Activated CD4-positive, alpha-beta T cell treated with anti-CD3 and anti-CD28 coated beads, Interleukin-2, amount 10 ng/mL, durations not matched to agents 24 days and 14 days (primary cell): ENCODE results near the gene FARS2. TPM values are rescaled to one million over a fixed set of nuclear protein-coding genes. Genes with fewer than 3 reads are reported as not detected.

Experiments used
- DNase-seq: peaks from one replicate; pipeline ENCODE4 v3.0.0; 2022
- H3K27ac Mint-ChIP-seq: one replicate; pipeline ENCODE4 v1.8.0; 2022; ENCODE audit warnings: mild to moderate bottlenecking, mixed read lengths
- H3K27me3 Mint-ChIP-seq: one replicate; pipeline ENCODE4 v1.8.0; 2022; ENCODE audit warnings: mixed read lengths
- H3K36me3 Mint-ChIP-seq: one replicate; pipeline ENCODE4 v1.8.0; 2022; ENCODE audit warnings: low read depth, mild to moderate bottlenecking, mixed read lengths
- H3K4me1 Mint-ChIP-seq: one replicate; pipeline ENCODE4 v1.8.0; 2021; ENCODE audit warnings: mixed read lengths
- H3K4me3 Mint-ChIP-seq: one replicate; pipeline ENCODE4 v1.8.0; 2022; ENCODE audit warnings: mild to moderate bottlenecking, moderate library complexity, mixed read lengths
- H3K9me3 Mint-ChIP-seq: one replicate; pipeline ENCODE4 v1.8.0; 2021; ENCODE audit warnings: mixed read lengths
- intact Hi-C: fragments of 100-400 bp; cut with micrococcal nuclease; formaldehyde crosslinking; loops from one replicate; pipeline ENCODE4 v1.15.1; 2023
- total RNA-seq: library from RNA; stranded (reverse); gene quantifications from 2 replicates; pipeline ENCODE4 v1.2.3, GENCODE V29; 2022

The FARS2 gene
- total RNA-seq, 1 donor from 2014 or later: 24.7 TPM

DNA sequence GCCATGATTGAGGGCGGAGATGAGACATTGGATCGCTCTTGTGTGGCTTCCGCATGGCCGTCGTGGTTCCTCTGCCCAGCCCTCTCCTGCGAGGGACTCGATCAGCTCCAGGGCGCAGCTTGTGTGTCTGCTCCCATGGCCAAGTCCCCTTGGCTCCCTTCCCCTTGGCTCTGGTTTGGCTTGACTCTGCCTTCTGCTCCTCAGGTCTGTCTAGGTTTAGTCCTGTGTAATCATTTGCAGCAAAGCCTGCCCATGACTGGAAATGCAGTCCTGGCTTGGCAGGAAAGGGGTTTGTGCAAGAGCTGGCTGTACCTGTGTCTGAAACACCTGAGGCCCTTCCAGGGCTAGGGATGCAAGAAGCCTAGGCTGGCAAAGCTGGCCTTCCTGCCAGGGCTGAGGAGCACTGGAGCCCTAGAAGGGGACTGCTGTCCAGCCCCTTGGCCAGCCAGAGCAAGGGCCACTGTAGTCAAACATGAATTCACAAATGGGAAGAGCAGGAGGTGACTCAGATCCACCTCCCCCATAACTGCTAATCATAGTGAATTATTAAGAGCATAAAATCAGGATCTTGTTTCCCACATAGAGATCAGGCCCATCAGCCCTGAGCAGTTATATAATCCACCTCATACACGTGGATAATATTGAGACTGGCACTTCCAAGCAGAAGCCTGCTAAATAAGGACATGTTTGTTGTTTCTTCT, 196.8 kb downstream of the FARS2 start:
- intact Hi-C loops: no loop called here
- H3K36me3 Mint-ChIP-seq: no peaks in the 10 kb centered on the region
- DNase-seq: no peak
- H3K4me1 Mint-ChIP-seq: peaks cover 2% of the 10 kb centered on the region
- H3K27me3 Mint-ChIP-seq: no peaks in the 10 kb centered on the region
- H3K27ac Mint-ChIP-seq: no peak overlapping the region
- H3K4me3 Mint-ChIP-seq: no peak overlapping the region
- no peaks in the 10 kb centered on the region for H3K9me3 Mint-ChIP-seq

DNA sequence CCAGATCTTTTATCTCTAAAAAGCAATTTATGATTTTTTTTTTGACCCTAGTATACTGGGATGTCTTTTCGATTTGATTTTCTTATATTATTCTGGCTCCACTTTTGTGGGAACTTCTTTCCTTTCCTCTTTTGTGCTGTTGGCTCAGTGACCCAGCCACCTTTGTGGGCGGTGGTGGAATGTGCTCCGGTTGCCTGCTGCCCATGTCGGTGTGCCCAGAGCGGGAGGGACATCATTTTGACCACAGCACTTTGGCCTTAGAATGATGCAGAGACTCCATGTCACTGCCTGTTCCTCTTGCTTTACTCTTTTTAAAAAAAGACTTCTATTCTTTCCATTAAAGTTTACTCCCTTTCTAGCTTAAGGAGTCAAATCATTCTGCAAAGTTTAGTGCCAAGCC, 198.0 kb downstream of the FARS2 start:
- H3K4me1 Mint-ChIP-seq: peaks cover 2% of the 10 kb centered on the region
- no peak for DNase-seq
- no peaks in the 10 kb centered on the region for H3K27me3 Mint-ChIP-seq
- H3K9me3 Mint-ChIP-seq: no peaks in the 10 kb centered on the region
- no peak overlapping the region for H3K27ac Mint-ChIP-seq
- no peaks in the 10 kb centered on the region for H3K36me3 Mint-ChIP-seq
- intact Hi-C loops: no loop called here
- H3K4me3 Mint-ChIP-seq: no peak overlapping the region

DNA sequence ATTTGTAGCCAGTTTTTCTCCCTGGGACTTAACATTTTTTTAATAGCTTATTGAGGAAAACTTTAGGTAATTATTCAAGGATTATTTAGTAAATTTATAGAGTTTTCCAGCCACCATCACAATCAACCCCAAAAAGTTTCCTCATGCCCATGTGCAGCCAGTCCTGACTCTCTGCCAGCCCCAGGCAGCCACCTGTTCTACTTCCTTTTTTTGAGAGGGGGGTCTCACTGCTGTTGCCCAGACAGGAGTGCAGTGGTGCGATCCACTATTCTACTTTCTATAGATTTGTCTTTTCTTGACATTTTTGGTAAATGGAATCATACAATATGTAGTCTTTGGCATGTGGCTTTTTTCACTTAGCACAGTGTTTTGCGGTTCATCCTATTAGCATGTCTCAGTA, 200.1 kb downstream of the FARS2 start:
- H3K27me3 Mint-ChIP-seq: no peaks in the 10 kb centered on the region
- DNase-seq: no peak
- peaks cover 4% of the 10 kb centered on the region for H3K4me1 Mint-ChIP-seq
- no peaks in the 10 kb centered on the region for H3K36me3 Mint-ChIP-seq
- H3K9me3 Mint-ChIP-seq: no peaks in the 10 kb centered on the region
- H3K27ac Mint-ChIP-seq: no peak overlapping the region
- intact Hi-C loops: no loop called here
- no peak overlapping the region for H3K4me3 Mint-ChIP-seq

DNA sequence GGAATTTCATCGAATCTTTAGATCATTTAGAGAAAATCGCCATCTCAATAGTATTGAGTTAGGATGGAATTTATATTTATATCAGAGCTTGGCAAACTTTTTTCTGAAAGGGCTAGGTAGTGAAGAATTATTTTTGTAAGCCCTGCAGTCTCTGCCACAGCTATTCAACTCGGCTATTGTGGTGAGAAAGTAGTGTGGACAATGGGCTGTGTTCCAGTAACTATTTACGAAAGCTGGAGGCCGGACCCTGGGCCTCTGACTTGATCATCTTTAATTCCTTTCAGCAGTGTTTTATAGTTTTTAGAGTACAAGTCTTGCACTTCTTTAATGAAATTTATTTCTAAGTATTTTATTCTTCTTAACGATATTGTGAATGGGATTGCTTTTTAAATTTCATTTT, 201.5 kb downstream of the FARS2 start:
- Mint-ChIP-seq H3K27me3 (no peaks in the 10 kb centered on the region), H3K4me3 (no peak overlapping the region), H3K27ac (no peak overlapping the region), H3K9me3 (no peaks in the 10 kb centered on the region), H3K36me3 (no peaks in the 10 kb centered on the region), H3K4me1 (peaks cover 7% of the 10 kb centered on the region)
- intact Hi-C loops: no loop called here
- no peak for DNase-seq

DNA sequence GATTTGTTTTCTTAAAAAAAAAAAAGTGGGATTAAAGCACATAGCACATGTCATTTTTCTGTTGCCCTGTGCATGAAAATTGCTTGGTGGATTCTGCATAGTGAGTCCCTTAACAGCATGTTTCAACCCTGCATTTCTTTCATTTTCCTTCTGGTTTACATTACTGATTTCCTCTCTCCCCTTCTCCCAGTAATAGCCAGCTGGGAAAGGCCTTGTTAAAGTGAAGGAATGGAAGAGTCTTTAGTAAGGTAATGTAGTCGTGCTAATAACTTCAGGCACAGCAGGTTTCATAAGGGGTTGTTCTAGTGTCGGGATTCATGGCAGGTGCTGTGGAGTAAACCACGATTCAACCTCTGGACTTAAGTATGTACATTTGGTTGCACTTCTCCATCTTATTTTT, 202.4 kb downstream of the FARS2 start:
- Mint-ChIP-seq H3K9me3 (no peaks in the 10 kb centered on the region), H3K36me3 (no peaks in the 10 kb centered on the region), H3K27me3 (no peaks in the 10 kb centered on the region), H3K4me1 (peaks cover 7% of the 10 kb centered on the region), H3K4me3 (no peak overlapping the region), H3K27ac (no peak overlapping the region)
- DNase-seq: no peak
- intact Hi-C loops: no loop called here

DNA sequence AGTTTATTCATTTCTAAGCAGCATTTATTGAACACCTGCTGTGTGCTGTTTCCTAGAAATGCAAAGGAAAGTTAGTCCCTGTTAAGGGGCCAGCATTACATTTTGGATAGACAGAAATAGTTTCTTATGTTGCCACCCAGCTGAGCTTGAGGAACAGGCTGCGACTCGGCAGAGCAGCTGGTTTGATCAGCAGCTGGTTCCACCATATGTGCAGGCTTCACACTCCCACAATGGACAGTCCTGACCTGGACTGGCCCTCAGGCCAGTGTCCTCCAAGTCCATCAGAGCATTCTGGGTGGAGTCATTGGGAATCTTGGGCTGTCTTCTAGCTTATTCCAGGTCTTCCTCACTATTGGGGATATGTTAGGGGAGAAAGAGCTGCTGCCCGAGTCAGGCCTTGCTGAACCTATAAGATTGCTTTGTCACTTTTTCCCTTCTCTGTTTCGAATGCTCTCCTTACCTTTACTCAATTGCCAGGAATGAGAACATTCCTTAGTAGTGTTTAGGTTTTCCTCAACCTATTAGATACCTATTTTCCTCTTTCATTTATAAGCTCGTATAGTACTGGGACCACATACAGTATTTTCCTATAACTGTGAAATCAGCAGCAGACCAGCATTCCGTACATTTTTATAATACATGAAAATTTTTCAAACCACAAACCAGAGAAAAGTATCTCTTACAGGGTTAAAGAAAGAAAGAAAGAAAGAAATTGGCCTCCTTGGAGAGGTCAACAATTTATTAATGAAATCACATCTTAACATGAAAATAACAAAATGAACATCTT, 203.0 kb downstream of the FARS2 start:
- Mint-ChIP-seq H3K36me3 (no peaks in the 10 kb centered on the region), H3K27ac (no peak overlapping the region), H3K27me3 (no peaks in the 10 kb centered on the region), H3K9me3 (no peaks in the 10 kb centered on the region), H3K4me3 (no peak overlapping the region), H3K4me1 (peaks cover 7% of the 10 kb centered on the region)
- DNase-seq: no peak
- intact Hi-C loops: no loop called here

DNA sequence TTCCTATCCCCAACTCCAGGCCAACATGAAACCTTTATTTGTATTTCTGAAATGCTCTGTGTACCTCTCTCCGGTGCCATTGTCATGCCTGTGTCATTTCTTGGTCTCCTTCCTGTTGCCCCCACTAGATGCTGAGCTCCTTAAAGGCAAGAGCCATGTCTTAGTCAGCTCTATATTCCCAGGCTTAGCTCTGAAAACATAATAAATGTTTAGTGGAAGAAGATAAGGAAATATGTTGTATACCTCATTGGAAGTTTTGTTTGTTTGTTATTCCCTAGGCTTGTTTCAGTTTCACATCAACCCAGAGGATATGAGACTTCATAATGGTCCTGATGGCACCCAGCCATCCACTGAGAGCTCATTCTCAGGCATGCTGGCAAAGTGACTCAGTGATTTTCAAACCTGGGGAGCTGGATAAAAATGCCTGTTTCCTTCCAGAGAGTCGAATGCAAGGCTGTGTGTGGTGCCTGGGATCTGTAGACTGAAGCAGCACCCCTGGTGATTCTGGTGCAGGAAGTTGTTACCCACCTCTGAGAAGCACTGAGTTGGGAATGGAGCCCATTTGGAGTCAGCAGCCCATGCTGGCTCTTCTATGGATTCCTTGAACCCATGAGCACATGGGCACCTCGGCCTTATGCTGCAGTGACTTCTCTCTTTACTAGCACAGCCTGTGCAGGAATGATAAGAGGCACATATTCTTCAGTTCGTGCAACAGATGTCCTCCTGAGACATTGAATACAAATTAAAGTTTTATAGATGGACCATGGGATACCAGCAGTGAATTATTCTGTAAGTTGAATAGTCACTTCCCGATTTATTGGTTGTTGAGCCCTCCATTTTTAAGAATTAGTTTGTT, 205.2 kb downstream of the FARS2 start:
- Mint-ChIP-seq H3K27me3 (no peaks in the 10 kb centered on the region), H3K4me3 (no peak overlapping the region), H3K36me3 (no peaks in the 10 kb centered on the region), H3K4me1 (peaks cover 5% of the 10 kb centered on the region), H3K9me3 (no peaks in the 10 kb centered on the region), H3K27ac (no peak overlapping the region)
- no peak for DNase-seq
- intact Hi-C loops: no loop called here

DNA sequence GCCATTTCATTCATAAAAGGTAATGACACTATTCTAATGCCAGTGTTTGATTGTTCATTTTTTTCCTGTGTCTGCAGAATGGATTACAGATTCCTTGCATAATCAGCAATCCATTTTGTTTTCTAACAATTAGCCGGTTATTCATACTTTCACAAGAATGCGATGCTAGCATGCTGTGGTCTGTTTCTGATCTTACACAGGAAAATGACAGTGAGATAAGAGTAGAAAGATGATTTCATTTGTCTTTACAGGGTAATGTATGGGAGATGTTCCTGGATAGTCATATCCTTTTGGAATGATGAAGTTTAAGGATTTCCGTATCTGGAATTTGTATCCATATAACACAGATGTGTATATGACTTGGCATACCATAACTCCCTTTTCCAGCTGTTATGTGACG, 207.3 kb downstream of the FARS2 start:
- no peaks in the 10 kb centered on the region for H3K9me3 Mint-ChIP-seq
- intact Hi-C loops: no loop called here

DNA sequence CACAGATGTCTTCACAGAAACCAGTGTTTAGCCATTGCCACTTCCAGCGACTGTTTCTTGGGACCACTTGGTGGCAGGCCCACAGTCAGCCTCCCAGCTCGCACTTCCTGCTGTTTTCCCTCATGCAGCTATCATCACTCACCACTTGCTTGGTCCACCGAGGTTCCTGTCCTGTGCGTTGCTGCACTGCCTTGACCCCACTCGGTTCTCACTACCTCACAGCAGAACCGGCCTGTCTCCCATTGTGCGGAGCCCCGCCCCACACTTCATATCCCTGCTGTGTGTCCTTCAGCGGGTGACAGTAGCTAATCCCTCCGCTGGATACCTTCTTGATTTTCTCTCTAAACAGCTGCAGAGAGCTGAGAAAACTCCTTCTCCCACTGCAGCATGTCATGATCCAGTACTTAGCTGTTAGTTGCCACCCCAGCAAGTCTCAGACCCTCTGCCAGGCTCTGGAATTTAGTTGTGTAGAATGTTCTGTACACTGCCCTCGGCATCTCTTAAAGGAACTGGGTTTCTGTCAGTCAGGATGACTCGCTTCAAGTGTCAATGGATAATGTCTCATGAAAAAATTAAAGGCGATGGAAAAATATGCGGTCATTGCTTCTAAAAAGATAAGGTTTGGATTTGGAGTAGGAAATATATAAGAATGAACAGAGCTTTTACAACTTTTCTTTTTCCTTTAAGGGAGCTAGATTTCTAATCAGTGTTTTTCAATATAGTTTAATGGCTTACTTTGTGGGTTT, 208.0 kb downstream of the FARS2 start:
- Mint-ChIP-seq H3K27ac (no peak overlapping the region), H3K4me3 (no peak overlapping the region), H3K9me3 (no peaks in the 10 kb centered on the region), H3K36me3 (no peaks in the 10 kb centered on the region), H3K4me1 (peaks cover 5% of the 10 kb centered on the region), H3K27me3 (no peaks in the 10 kb centered on the region)
- DNase-seq: no peak
- intact Hi-C loops: no loop called here

More for the DNA sequence above, 207.3 kb downstream of the FARS2 start:
- Mint-ChIP-seq H3K4me1 (peaks cover 5% of the 10 kb centered on the region), H3K27me3 (no peaks in the 10 kb centered on the region), H3K36me3 (no peaks in the 10 kb centered on the region), H3K27ac (no peak overlapping the region), H3K4me3 (no peak overlapping the region)
- DNase-seq: no peak

DNA sequence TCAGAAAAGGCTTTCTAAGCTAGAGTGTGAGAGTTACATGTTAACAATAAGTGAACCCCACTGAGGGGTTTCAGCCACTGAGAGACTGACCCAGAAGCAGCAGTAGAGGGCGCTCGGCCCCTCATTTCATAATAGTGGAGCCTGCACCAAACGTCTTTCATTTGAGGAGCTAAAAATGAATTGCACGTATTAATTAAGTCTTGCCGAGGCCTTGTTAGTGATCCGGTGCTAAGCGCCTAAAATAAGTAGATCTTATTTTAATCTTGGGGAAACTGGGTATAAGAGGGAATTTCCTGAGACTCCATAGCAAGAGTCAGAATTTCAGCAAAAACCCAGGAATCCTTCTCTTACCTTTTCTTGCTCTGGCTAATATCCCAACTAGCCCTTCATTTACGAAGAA, 209.7 kb downstream of the FARS2 start:
- no peak overlapping the region for H3K4me3 Mint-ChIP-seq
- H3K36me3 Mint-ChIP-seq: no peaks in the 10 kb centered on the region
- intact Hi-C loops: loop anchor here (1.0 to 10.0 kb wide), 5 partner anchors 194 to 661 kb away; no protein-coding TSS in a partner anchor
- DNase-seq: peak; percentile 87
- no peaks in the 10 kb centered on the region for H3K27me3 Mint-ChIP-seq
- no peak overlapping the region for H3K27ac Mint-ChIP-seq
- peaks cover 5% of the 10 kb centered on the region for H3K4me1 Mint-ChIP-seq
- H3K9me3 Mint-ChIP-seq: no peaks in the 10 kb centered on the region

DNA sequence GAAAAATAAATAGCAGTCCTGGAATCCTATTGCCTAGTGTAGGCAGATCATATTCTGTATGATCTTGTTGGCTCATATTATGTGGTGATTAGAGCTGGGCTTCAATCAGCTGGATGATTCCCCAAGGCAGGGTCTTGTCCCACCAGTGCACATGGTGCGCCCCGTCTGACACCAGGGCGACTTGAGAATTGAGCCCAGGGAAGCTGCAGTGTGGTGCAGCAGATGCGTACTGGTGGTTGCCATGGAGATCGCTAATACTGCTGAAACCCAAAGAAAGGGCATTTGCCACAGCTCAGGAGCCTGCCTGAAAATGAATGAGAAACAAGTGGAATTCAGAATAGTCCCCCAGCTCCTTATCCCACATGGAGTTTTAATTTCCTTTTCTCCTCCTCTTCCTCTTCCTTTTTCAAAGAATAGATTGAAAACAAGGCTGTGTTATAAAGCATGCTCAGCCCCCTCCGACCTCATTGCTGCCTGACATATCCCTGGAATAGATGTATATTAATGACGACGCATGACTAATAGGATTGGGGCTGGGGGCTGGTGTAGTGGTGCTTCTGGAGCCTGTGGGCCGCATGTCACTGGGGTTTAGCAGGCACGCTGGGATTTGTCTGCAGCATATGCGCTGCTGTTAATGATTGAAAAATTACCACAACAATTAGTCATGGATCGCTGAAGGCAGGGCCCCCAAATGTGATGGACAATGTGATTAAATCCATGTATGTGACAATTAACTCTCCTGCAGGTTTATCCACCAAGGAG, 210.5 kb downstream of the FARS2 start:
- Mint-ChIP-seq H3K9me3 (no peaks in the 10 kb centered on the region), H3K4me3 (no peak overlapping the region), H3K36me3 (no peaks in the 10 kb centered on the region), H3K27ac (no peak overlapping the region), H3K27me3 (no peaks in the 10 kb centered on the region), H3K4me1 (peaks cover 3% of the 10 kb centered on the region)
- intact Hi-C loops: loop anchor here (1.0 to 10.0 kb wide), 5 partner anchors 193 to 660 kb away; no protein-coding TSS in a partner anchor
- DNase-seq: no peak

DNA sequence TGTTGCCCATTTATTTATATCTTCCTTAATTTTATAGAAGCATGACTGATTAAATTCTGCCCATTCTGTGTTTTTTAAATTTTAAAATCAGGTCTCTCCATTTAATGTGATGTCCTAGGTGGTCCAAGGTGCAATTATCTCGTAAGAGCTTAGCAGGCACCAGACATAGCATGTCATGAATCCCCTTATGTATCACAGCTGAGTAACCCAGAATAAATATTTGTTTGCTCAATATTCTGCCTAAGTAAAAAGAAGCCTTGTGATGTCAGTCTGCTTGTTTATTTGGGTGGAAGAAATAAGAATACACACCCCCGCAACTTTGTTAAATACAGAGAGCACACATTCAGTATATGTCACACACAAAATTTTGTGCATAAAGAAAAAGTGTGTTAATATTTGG, 211.3 kb downstream of the FARS2 start:
- Mint-ChIP-seq H3K36me3 (no peaks in the 10 kb centered on the region), H3K27ac (no peak overlapping the region), H3K4me1 (peaks cover 1% of the 10 kb centered on the region), H3K9me3 (no peaks in the 10 kb centered on the region), H3K4me3 (no peak overlapping the region), H3K27me3 (no peaks in the 10 kb centered on the region)
- intact Hi-C loops: loop anchor here (5.0 to 10.0 kb wide), 3 partner anchors 192 to 660 kb away; no protein-coding TSS in a partner anchor
- no peak for DNase-seq

DNA sequence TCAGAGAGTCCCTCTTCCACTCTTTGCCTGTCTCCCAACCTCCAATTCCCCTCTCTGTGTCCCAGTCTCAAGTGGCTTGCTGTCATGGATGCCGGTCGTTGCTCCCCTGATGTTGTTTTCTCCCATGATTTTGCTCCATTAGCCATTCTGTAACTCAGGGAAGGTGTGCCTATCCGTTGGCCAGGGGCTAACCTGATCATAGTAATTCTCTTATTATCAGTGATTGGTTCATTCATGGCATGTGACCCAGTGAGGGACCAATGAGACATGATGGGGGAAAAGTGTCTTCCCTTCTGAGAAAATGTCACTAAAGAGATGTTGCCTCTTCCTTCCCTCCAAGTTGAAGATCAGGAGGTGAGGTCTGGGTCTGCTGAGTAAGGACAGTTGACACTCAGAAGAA, 214.5 kb downstream of the FARS2 start:
- intact Hi-C loops: loop anchor here (10.0 kb wide), 2 partner anchors 189 to 339 kb away; no protein-coding TSS in a partner anchor
- H3K4me1 Mint-ChIP-seq: no peaks in the 10 kb centered on the region
- H3K9me3 Mint-ChIP-seq: no peaks in the 10 kb centered on the region
- no peak for DNase-seq
- no peak overlapping the region for H3K4me3 Mint-ChIP-seq
- no peaks in the 10 kb centered on the region for H3K27me3 Mint-ChIP-seq
- no peak overlapping the region for H3K27ac Mint-ChIP-seq
- H3K36me3 Mint-ChIP-seq: no peaks in the 10 kb centered on the region
